ENCODE measurements around the gene CCDC18.

- no peak for TF ChIP-seq CTCF (IDR thresholded peaks at IDR 0.05)
- no peak for TF ChIP-seq POLR2AphosphoS5 (IDR thresholded peaks at IDR 0.05)
- no peak for TF ChIP-seq POLR2A (IDR thresholded peaks at IDR 0.05)
Measured at GRCh38 chr1:93275634-93276295, 95.2 kb downstream of the CCDC18 start.
